H7 (cell line): ENCODE measurements around the gene MR1. TPM values are rescaled to one million over a fixed set of nuclear protein-coding genes. Genes with fewer than 3 reads are reported as not detected.

Experiments
- DNase-seq: peaks from one replicate; pipeline ENCODE4 v3.0.0; 2012
- H3K27me3 ChIP-seq: 2 replicates; pipeline ENCODE4 v1.6.0; 2011; ENCODE audit warnings: mild to moderate bottlenecking, low read length; ENCODE audit not compliant: control insufficient read depth, insufficient read depth
- H3K36me3 ChIP-seq: replicated peaks from 2 replicates; pipeline ENCODE4 v1.5.1; 2011; ENCODE audit warnings: low read length; ENCODE audit not compliant: control insufficient read depth, insufficient read depth
- H3K4me3 ChIP-seq: 2 replicates; pipeline ENCODE4 v1.5.1; 2011; ENCODE audit warnings: low read depth, mild to moderate bottlenecking, control low read depth, low read length, moderate library complexity; ENCODE audit not compliant: insufficient read depth
- total RNA-seq: library from RNA; depleted of rRNA; stranded (reverse); fragments of >200 nt; shearing (Covaris generic); gene quantifications from 2 replicates; pipeline ENCODE4 v1.2.3, GENCODE V29; 2014

The MR1 gene
- total RNA-seq, 1 experiment from 2014 or later, result not detected

GRCh38 chr1:181100015-181100905 is 66.5 kb downstream of the MR1 start:
- Histone ChIP-seq H3K4me3 (no peak overlapping the region), H3K27me3 (peaks cover 62% of the 10 kb centered on the region)

GRCh38 chr1:181100934-181101333 is 67.2 kb downstream of the MR1 start:
- Histone ChIP-seq H3K27me3 (peaks cover 66% of the 10 kb centered on the region), H3K36me3 (no peaks in the 10 kb centered on the region), H3K4me3 (no peak overlapping the region)
- no peak for DNase-seq

More at GRCh38 chr1:181100015-181100905, 66.5 kb downstream of the MR1 start:
- H3K36me3 ChIP-seq, result no peaks in the 10 kb centered on the region
- DNase-seq, result no peak

- Histone ChIP-seq H3K4me3 (peak overlapping the region; percentile 35), H3K36me3 (no peaks in the 10 kb centered on the region), H3K27me3 (peaks cover 71% of the 10 kb centered on the region)
- DNase-seq, result peak; percentile 66
Observed at GRCh38 chr1:181101581-181102226, 67.9 kb downstream of the MR1 start.

- Histone ChIP-seq H3K27me3 (peaks cover 71% of the 10 kb centered on the region), H3K36me3 (no peaks in the 10 kb centered on the region), H3K4me3 (no peak overlapping the region)
- DNase-seq, result no peak
Observed at GRCh38 chr1:181102841-181103240, 69.1 kb downstream of the MR1 start.

GRCh38 chr1:181103399-181103798 is 69.6 kb downstream of the MR1 start:
- Histone ChIP-seq H3K27me3 (peaks cover 69% of the 10 kb centered on the region), H3K4me3 (no peak overlapping the region), H3K36me3 (no peaks in the 10 kb centered on the region)
- DNase-seq, result no peak

GRCh38 chr1:181104042-181104789 is 70.4 kb downstream of the MR1 start:
- Histone ChIP-seq H3K27me3 (peaks cover 67% of the 10 kb centered on the region), H3K36me3 (no peaks in the 10 kb centered on the region), H3K4me3 (peak overlapping the region; percentile 68)
- no peak for DNase-seq

- Histone ChIP-seq H3K27me3 (peaks cover 63% of the 10 kb centered on the region), H3K4me3 (peak overlapping the region; percentile 68), H3K36me3 (no peaks in the 10 kb centered on the region)
- DNase-seq, result no peak
Observed at GRCh38 chr1:181104790-181105133, 71.0 kb downstream of the MR1 start.

GRCh38 chr1:181105134-181106021 is 71.6 kb downstream of the MR1 start:
- DNase-seq, result peak; percentile 98
- Histone ChIP-seq H3K4me3 (peak overlapping the region; percentile 68), H3K27me3 (peaks cover 61% of the 10 kb centered on the region), H3K36me3 (no peaks in the 10 kb centered on the region)

- Histone ChIP-seq H3K4me3 (peak overlapping the region; percentile 51; the same call in 1 of the 2 replicates), H3K36me3 (no peaks in the 10 kb centered on the region), H3K27me3 (peaks cover 62% of the 10 kb centered on the region)
- no peak for DNase-seq
Observed at GRCh38 chr1:181106022-181106312, 72.2 kb downstream of the MR1 start.

- no peak for DNase-seq
- H3K27me3 ChIP-seq, result peaks cover 62% of the 10 kb centered on the region
- no peaks in the 10 kb centered on the region for H3K36me3 ChIP-seq
- no peak overlapping the region for H3K4me3 ChIP-seq
Observed at GRCh38 chr1:181106479-181106878, 72.7 kb downstream of the MR1 start.

- Histone ChIP-seq H3K27me3 (peaks cover 57% of the 10 kb centered on the region), H3K36me3 (no peaks in the 10 kb centered on the region), H3K4me3 (no peak overlapping the region)
- DNase-seq, result no peak
Observed at GRCh38 chr1:181107711-181108110, 73.9 kb downstream of the MR1 start.

- DNase-seq, result no peak
Observed at GRCh38 chr1:181108304-181108867, 74.6 kb downstream of the MR1 start.

GRCh38 chr1:181110013-181110412 is 76.2 kb downstream of the MR1 start:
- Histone ChIP-seq H3K27me3 (peaks cover 38% of the 10 kb centered on the region), H3K36me3 (no peaks in the 10 kb centered on the region), H3K4me3 (no peak overlapping the region)
- no peak for DNase-seq

More at GRCh38 chr1:181108304-181108867, 74.6 kb downstream of the MR1 start:
- peaks cover 51% of the 10 kb centered on the region for H3K27me3 ChIP-seq
- H3K36me3 ChIP-seq, result no peaks in the 10 kb centered on the region
- H3K4me3 ChIP-seq, result no peak overlapping the region
